Measurements from ENCODE around the gene SYK. TPM values are rescaled to one million over a fixed set of nuclear protein-coding genes. Genes with fewer than 3 reads are reported as not detected.

The SYK gene
- total RNA-seq, 4 donors from 2014 or later, result 0.53 to 3.3 (median 2.0) TPM

- intact Hi-C loops (cut with DNase I; ENCODE audit: low total_unique reads), result loop anchor here (1.0 to 5.0 kb wide), 5 partner anchors 120 to 1037 kb away; partner anchors contain the start of gene ROR2
- TF ChIP-seq, protein P1, sequence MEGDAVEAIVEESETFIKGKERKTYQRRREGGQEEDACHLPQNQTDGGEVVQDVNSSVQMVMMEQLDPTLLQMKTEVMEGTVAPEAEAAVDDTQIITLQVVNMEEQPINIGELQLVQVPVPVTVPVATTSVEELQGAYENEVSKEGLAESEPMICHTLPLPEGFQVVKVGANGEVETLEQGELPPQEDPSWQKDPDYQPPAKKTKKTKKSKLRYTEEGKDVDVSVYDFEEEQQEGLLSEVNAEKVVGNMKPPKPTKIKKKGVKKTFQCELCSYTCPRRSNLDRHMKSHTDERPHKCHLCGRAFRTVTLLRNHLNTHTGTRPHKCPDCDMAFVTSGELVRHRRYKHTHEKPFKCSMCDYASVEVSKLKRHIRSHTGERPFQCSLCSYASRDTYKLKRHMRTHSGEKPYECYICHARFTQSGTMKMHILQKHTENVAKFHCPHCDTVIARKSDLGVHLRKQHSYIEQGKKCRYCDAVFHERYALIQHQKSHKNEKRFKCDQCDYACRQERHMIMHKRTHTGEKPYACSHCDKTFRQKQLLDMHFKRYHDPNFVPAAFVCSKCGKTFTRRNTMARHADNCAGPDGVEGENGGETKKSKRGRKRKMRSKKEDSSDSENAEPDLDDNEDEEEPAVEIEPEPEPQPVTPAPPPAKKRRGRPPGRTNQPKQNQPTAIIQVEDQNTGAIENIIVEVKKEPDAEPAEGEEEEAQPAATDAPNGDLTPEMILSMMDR (IDR thresholded peaks at IDR 0.05 in 4 of 5, conservative IDR thresholded peaks at IDR 0.05 in 1 of 5), result peak; percentile 86 to 96 (median 93)
- TF ChIP-seq POLR2A (IDR thresholded peaks at IDR 0.05), result no peak
- in situ Hi-C loops (cut with MboI; ENCODE audit: low sequenced_read_pairs in 4 of 4), result loop anchor here (5.0 to 25.0 kb wide), 7 partner anchors 280 to 810 kb away; no protein-coding TSS in a partner anchor
- Histone ChIP-seq H3K9me3 (no peaks in the 10 kb centered on the region), H3K27me3 (no peaks in the 10 kb centered on the region), H3K36me3 (no peaks in the 10 kb centered on the region), H3K4me1 (peaks cover 7 to 8% of the 10 kb centered on the region in 2 donors), H3K4me3 (no peak overlapping the region), H3K27ac (peak overlapping the region in 1 of 4 donors; percentile 19)
- DNase-seq, result peak; percentile 64 to 70
- ATAC-seq, result peak; percentile 63 to 72
Observed at GRCh38 chr9:90914868-90915483, 113.4 kb downstream of the SYK start.

GRCh38 chr9:90915693-90916092 is 114.1 kb downstream of the SYK start:
- peak overlapping the region in 1 of 4 donors; percentile 19 for H3K27ac ChIP-seq
- in situ Hi-C loops (cut with MboI; ENCODE audit: low sequenced_read_pairs in 4 of 4), result loop anchor here (5.0 to 25.0 kb wide), 7 partner anchors 279 to 809 kb away; no protein-coding TSS in a partner anchor
- no peak for TF ChIP-seq POLR2A (IDR thresholded peaks at IDR 0.05)
- TF ChIP-seq, protein P1 (IDR thresholded peaks at IDR 0.05 in 4 of 5, conservative IDR thresholded peaks at IDR 0.05 in 1 of 5), result peak in 1 of 5 experiments; percentile 23
- DNase-seq (peak in 1 of 2 donors; percentile 55), ATAC-seq (no peak)
- intact Hi-C loops (cut with DNase I; ENCODE audit: low total_unique reads), result loop anchor here (1.0 to 5.0 kb wide), 4 partner anchors 120 to 812 kb away; no protein-coding TSS in a partner anchor
- H3K27me3 ChIP-seq, result no peaks in the 10 kb centered on the region
- peaks cover 13 to 16% of the 10 kb centered on the region in 2 donors for H3K4me1 ChIP-seq
- no peaks in the 10 kb centered on the region for H3K36me3 ChIP-seq
- no peaks in the 10 kb centered on the region for H3K9me3 ChIP-seq
- no peak overlapping the region for H3K4me3 ChIP-seq

DNA sequence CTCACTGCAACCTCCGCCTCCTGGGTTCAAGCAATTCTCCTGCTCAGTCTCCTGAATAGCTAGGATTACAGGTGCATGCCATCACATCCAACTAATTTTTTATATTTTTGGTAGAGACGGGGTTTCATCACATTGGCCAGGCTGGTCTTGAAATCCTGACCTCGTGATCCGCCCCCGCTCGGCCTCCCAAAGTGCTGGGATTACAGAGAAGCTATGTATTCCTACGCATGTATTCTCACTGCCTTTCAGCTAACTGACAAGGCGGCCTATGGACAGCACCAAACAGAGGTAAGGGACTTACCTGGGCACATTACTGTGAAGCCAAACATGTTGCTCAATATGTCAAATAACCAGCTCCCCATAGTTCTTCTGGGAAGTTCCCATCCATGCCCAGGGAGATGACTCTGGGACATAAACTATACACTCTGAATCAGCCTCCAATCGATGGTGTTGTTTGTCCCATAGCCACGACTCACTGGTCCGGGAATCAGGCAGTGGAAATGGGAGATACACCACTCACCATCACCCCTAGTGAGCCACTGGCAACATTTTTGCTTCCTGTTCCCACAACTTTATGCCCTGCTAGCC is 114.6 kb downstream of the SYK start:
- Histone ChIP-seq H3K36me3 (no peaks in the 10 kb centered on the region), H3K27ac (no peak overlapping the region), H3K27me3 (no peaks in the 10 kb centered on the region), H3K4me3 (no peak overlapping the region), H3K4me1 (peaks cover 15 to 19% of the 10 kb centered on the region in 2 donors), H3K9me3 (no peaks in the 10 kb centered on the region)
- DNase-seq (no peak), ATAC-seq (no peak)
- in situ Hi-C loops (cut with MboI; ENCODE audit: low sequenced_read_pairs in 4 of 4) (loop anchor here (5.0 to 25.0 kb wide), 7 partner anchors 279 to 809 kb away; no protein-coding TSS in a partner anchor), intact Hi-C loops (cut with DNase I; ENCODE audit: low total_unique reads) (loop anchor here (5.0 kb wide), 1 partner anchor 201 kb away; no protein-coding TSS in a partner anchor)
- no peak for TF ChIP-seq POLR2A (IDR thresholded peaks at IDR 0.05)
- TF ChIP-seq, protein P1 (IDR thresholded peaks at IDR 0.05 in 4 of 5, conservative IDR thresholded peaks at IDR 0.05 in 1 of 5), result no peak

DNA sequence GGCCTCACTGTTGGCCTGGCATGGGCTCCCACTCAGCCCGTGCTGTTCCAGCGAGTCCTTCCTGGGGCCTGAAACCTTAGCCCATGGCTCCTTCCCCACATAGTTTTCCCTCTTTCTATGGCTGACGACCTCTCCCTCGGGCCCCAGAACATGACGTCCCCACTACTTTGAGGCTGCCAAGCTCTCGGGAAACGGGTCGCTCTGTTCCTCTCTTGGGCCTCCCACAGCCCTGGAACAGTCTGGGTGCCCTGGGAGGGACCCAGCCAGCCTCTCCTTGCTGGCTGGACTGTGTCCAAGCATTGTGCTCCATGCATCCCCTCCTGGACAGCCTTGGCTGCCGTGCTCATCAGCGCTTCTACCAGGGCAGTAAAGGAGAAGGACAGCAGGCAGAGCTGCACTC is 118.3 kb downstream of the SYK start:
- peak overlapping the region; percentile 15 to 52 (median 39) for H3K4me3 ChIP-seq
- no peaks in the 10 kb centered on the region for H3K27me3 ChIP-seq
- intact Hi-C loops (cut with DNase I; ENCODE audit: low total_unique reads), result loop anchor here (2.0 to 5.0 kb wide), 7 partner anchors 143 to 1533 kb away; partner anchors contain the start of gene AUH
- peaks cover 21 to 25% of the 10 kb centered on the region in 2 donors for H3K4me1 ChIP-seq
- H3K27ac ChIP-seq, result peak overlapping the region; percentile 81 to 93 (median 92)
- in situ Hi-C loops (cut with MboI; ENCODE audit: low sequenced_read_pairs in 4 of 4), result loop anchor here (5.0 to 25.0 kb wide), 8 partner anchors 65 to 805 kb away; no protein-coding TSS in a partner anchor
- ATAC-seq, result peak; percentile 64 to 66
- no peaks in the 10 kb centered on the region for H3K9me3 ChIP-seq
- DNase-seq, result peak; percentile 91 to 95
- no peaks in the 10 kb centered on the region for H3K36me3 ChIP-seq
- peak in 1 of 2 donors; percentile 18 for TF ChIP-seq POLR2A (IDR thresholded peaks at IDR 0.05)
- TF ChIP-seq, protein P1 (IDR thresholded peaks at IDR 0.05 in 4 of 5, conservative IDR thresholded peaks at IDR 0.05 in 1 of 5), result no peak
